H1 (cell line): ENCODE results near the gene CD8B2. TPM values are rescaled to one million over a fixed set of nuclear protein-coding genes. Genes with fewer than 3 reads are reported as not detected.
A peak's percentile ranks its signal among the peaks of the same experiment; 100 is the strongest.
"Not testable (repeated sequence)": the region's sequence is repeated elsewhere in the genome, so short reads cannot be mapped to it uniquely, and the experiment has no call there.

Source experiments
- CTCF ChIA-PET: fragments of 300-600 bp; sonication (Branson Sonifier 250); formaldehyde crosslinking; loops from one replicate; lab custom pipeline; 2021; ENCODE audit not compliant: partially characterized antibody; lab: Charles Lee
- POLR2A ChIA-PET: fragments of 300-600 bp; sonication (Branson Sonifier 250); formaldehyde crosslinking; loops from one replicate; lab custom pipeline; 2021; ENCODE audit warnings: inconsistent platforms; ENCODE audit not compliant: partially characterized antibody; lab: Charles Lee
- DNase-seq, 2 experiments: peaks; one replicate each; pipeline versions ENCODE4 v3.0.0 to v3.0.0-alpha.2; 2010 to 2022; ENCODE audit warnings: low spot score in 2 of 2, low read depth in 1 of 2, mixed read lengths in 1 of 2
- FAIRE-seq: peaks from 2 replicates; lab custom pipeline; 2011; peaks lifted over from hg19 to GRCh38; lab: Jason Lieb, UNC
- H2AFZ ChIP-seq: 2 replicates; pipeline ENCODE4 v1.8.1; 2012; ENCODE audit warnings: low read length, inconsistent platforms
- H2AK5ac ChIP-seq: 2 replicates; pipeline ENCODE4 v1.6.1; 2013; ENCODE audit warnings: low read depth, low read length
- H2BK120ac ChIP-seq: replicated peaks from 2 replicates; pipeline ENCODE3; 2013; ENCODE audit warnings: low read depth, low read length, inconsistent platforms
- H2BK12ac ChIP-seq: 2 replicates; pipeline ENCODE4 v1.6.1; 2013; ENCODE audit warnings: low read depth, low read length
- H2BK15ac ChIP-seq: 2 replicates; pipeline ENCODE4 v1.6.1; 2013; ENCODE audit warnings: low read length
- H2BK20ac ChIP-seq: 2 replicates; pipeline ENCODE4 v1.6.1; 2013; ENCODE audit warnings: low read length
- H2BK5ac ChIP-seq: 2 replicates; pipeline ENCODE4 v1.6.1; 2013; ENCODE audit warnings: low read depth, low read length
- H3K14ac ChIP-seq: 2 replicates; pipeline ENCODE4 v1.6.1; 2013; ENCODE audit warnings: inconsistent platforms; ENCODE audit not compliant: insufficient read length
- H3K18ac ChIP-seq: 2 replicates; pipeline ENCODE4 v1.6.1; 2013; ENCODE audit warnings: low read length; ENCODE audit errors: extremely low read depth
- H3K23ac ChIP-seq: 2 replicates; pipeline ENCODE4 v1.6.1; 2013; ENCODE audit warnings: inconsistent platforms; ENCODE audit not compliant: insufficient read length
- H3K23me2 ChIP-seq: 2 replicates; pipeline ENCODE4 v1.6.1; 2013; ENCODE audit warnings: low read depth, low read length
- H3K27ac ChIP-seq: 2 replicates; pipeline ENCODE4 v1.6.1; 2011; ENCODE audit warnings: low read depth, low read length, inconsistent platforms
- H3K27me3 ChIP-seq, 4 experiments: replicated peaks in 1 of 4; 1 replicate in 1 of 4; 2 replicates in 3 of 4; pipeline versions ENCODE4 v1.6.1 to v1.8.1; 2011 to 2013; ENCODE audit warnings: low read length in 3 of 4, mild to moderate bottlenecking in 3 of 4, inconsistent platforms in 2 of 4, mixed read lengths in 2 of 4, moderate library complexity in 1 of 4; ENCODE audit not compliant: control insufficient read depth in 3 of 4, insufficient read depth in 3 of 4; ENCODE audit errors: extremely low read depth in 1 of 4
- H3K36me3 ChIP-seq, 4 experiments: 2 replicates each; pipeline versions ENCODE4 v1.6.1 to v1.8.1; 2011 to 2013; ENCODE audit warnings: mild to moderate bottlenecking in 4 of 4, low read length in 3 of 4, moderate library complexity in 2 of 4, control low read depth in 1 of 4, inconsistent platforms in 1 of 4; ENCODE audit not compliant: insufficient read depth in 4 of 4, control insufficient read depth in 2 of 4
- H3K4ac ChIP-seq: replicated peaks from 2 replicates; pipeline ENCODE3; 2013; ENCODE audit warnings: low read length, low read depth, mixed read lengths, inconsistent platforms; ENCODE audit not compliant: insufficient read length
- H3K4me1 ChIP-seq, 4 experiments: replicated peaks in 1 of 4; 1 replicate in 1 of 4; 2 replicates in 3 of 4; pipeline versions ENCODE4 v1.6.1 to v1.8.1; 2011 to 2013; ENCODE audit warnings: low read length in 3 of 4, inconsistent platforms in 2 of 4, mixed read lengths in 1 of 4; ENCODE audit not compliant: insufficient read depth in 4 of 4, control insufficient read depth in 3 of 4
- H3K4me2 ChIP-seq, 2 experiments: 2 replicates each; pipeline versions ENCODE4 v1.6.1 to v1.8.1; 2011 to 2013; ENCODE audit warnings: low read depth in 2 of 2, low read length in 2 of 2, control low read depth in 1 of 2, inconsistent platforms in 1 of 2, mild to moderate bottlenecking in 1 of 2; ENCODE audit not compliant: insufficient read depth in 1 of 2
- H3K4me3 ChIP-seq, 4 experiments: fragments of 200-600, 300-600 bp in 1 of 4; sonication (generic), shearing (Covaris generic), sonication (Bioruptor Twin) in 1 of 4; 2 replicates each; pipeline versions ENCODE4 v1.5.1 to v1.8.1; 2011 to 2016; ENCODE audit warnings: low read length in 4 of 4, low read depth in 3 of 4, control low read depth in 2 of 4, inconsistent platforms in 2 of 4, mild to moderate bottlenecking in 2 of 4, mixed read lengths in 1 of 4, moderate library complexity in 1 of 4; ENCODE audit not compliant: insufficient read depth in 2 of 4; ENCODE audit errors: extremely low read depth in 1 of 4
- H3K56ac ChIP-seq: replicated peaks from 2 replicates; pipeline ENCODE3; 2013; ENCODE audit warnings: low read depth, mild to moderate bottlenecking, mixed read lengths, low read length, inconsistent platforms; ENCODE audit not compliant: insufficient read length
- H3K79me1 ChIP-seq: 2 replicates; pipeline ENCODE4 v1.6.1; 2013; ENCODE audit warnings: low read depth, low read length, control low read depth
- H3K79me2 ChIP-seq, 2 experiments: 2 replicates each; pipeline versions ENCODE4 v1.6.1 to v1.8.1; 2012 to 2013; ENCODE audit warnings: low read length in 2 of 2, mild to moderate bottlenecking in 2 of 2, inconsistent platforms in 1 of 2; ENCODE audit not compliant: insufficient read depth in 2 of 2, control insufficient read depth in 1 of 2
- H3K9ac ChIP-seq, 4 experiments: replicated peaks in 1 of 4; 1 replicate in 1 of 4; 2 replicates in 3 of 4; pipeline versions ENCODE4 v1.6.1 to v1.8.1; 2011 to 2013; ENCODE audit warnings: low read depth in 3 of 4, low read length in 3 of 4, control low read depth in 2 of 4, mild to moderate bottlenecking in 2 of 4, moderate library complexity in 2 of 4, inconsistent platforms in 1 of 4; ENCODE audit errors: extremely low read depth in 1 of 4
- H3K9me3 ChIP-seq, 2 experiments: 2 replicates each; pipeline versions ENCODE4 v1.6.1 to v1.8.1; 2012 to 2013; ENCODE audit warnings: mild to moderate bottlenecking in 2 of 2, moderate library complexity in 2 of 2, control low read depth in 1 of 2, inconsistent platforms in 1 of 2, low read depth in 1 of 2, low read length in 1 of 2, mixed read lengths in 1 of 2; ENCODE audit not compliant: insufficient read depth in 2 of 2
- H4K20me1 ChIP-seq, 2 experiments: replicated peaks in 1 of 2; 2 replicates each; pipeline versions ENCODE3 to v1.8.1; 2011 to 2013; ENCODE audit warnings: inconsistent platforms in 2 of 2, low read length in 2 of 2, mild to moderate bottlenecking in 1 of 2; ENCODE audit not compliant: insufficient read depth in 2 of 2, control insufficient read depth in 1 of 2
- H4K5ac ChIP-seq: 2 replicates; pipeline ENCODE4 v1.6.1; 2013; ENCODE audit warnings: low read length, low read depth, mixed read lengths, inconsistent platforms; ENCODE audit not compliant: insufficient read length
- H4K8ac ChIP-seq: 2 replicates; pipeline ENCODE4 v1.8.0; 2013; ENCODE audit warnings: mild to moderate bottlenecking, moderate library complexity, low read length, inconsistent platforms; ENCODE audit not compliant: insufficient read depth; ENCODE audit errors: extremely low read depth
- H4K91ac ChIP-seq: replicated peaks from 2 replicates; pipeline ENCODE3; 2013; ENCODE audit warnings: low read length, mixed read lengths, inconsistent platforms; ENCODE audit not compliant: insufficient read length
- WGBS, 2 experiments: shearing (Covaris generic) in 1 of 2; methylation state at CpG; one replicate each; pipeline versions ENCODE4 v1.1.6 to v1.1.7; 2013 to 2015; ENCODE audit warnings: low lambda C conversion rate in 2 of 2, mixed read lengths in 2 of 2, inconsistent platforms in 1 of 2, low coverage in 1 of 2, missing lambda C conversion rate in 1 of 2; ENCODE audit not compliant: insufficient replicate concordance in 2 of 2, insufficient coverage in 1 of 2, insufficient read length in 1 of 2; ENCODE audit errors: extremely low coverage in 1 of 2, missing lambda C conversion rate in 1 of 2; 5-methylcytosine and 5-hydroxymethylcytosine counted together
- polyA plus RNA-seq, 7 experiments: library from polyadenylated mRNA; depleted of rRNA in 3 of 7; stranded (reverse) in 5 of 7; unstranded in 2 of 7; fragments of >200 nt in 5 of 7; fragments of 200-250 nt in 2 of 7; gene quantifications; 1 replicate in 5 of 7; 2 replicates in 1 of 7; 4 replicates in 1 of 7; pipeline versions ENCODE4 v1.2.1 to v1.2.3, GENCODE V29; 2011 to 2013; ENCODE audit warnings: missing spikeins in 2 of 7, mixed read lengths in 2 of 7
- total RNA-seq: library from RNA; stranded (reverse); fragmentation: NEBNext Ultra II Directional; extraction: Animal tissue kit (Norgen Biotek cat#: 25700); gene quantifications from 2 replicates; pipeline ENCODE4 v1.2.1, GENCODE V29; 2021

The CD8B2 gene
- total and polyA plus RNA-seq, 2 of the 8 experiments (the other 6 are each of a cell fraction or from before 2014, with no cell fraction given) = 0.03 TPM; not detected in 1

GRCh38 chr2:106487386-106488191, 425 bp downstream of the CD8B2 start:
- H2BK15ac ChIP-seq, H3K9me3 ChIP-seq, H3K4ac ChIP-seq, H3K18ac ChIP-seq, H2BK5ac ChIP-seq, H3K9ac ChIP-seq, H3K23me2 ChIP-seq, H3K27ac ChIP-seq, FAIRE-seq, H2BK120ac ChIP-seq, H3K36me3 ChIP-seq, H3K79me2 ChIP-seq, POLR2A ChIA-PET, H4K91ac ChIP-seq, CTCF ChIA-PET, H3K4me1 ChIP-seq, H2BK20ac ChIP-seq, H4K8ac ChIP-seq, H3K56ac ChIP-seq, H3K23ac ChIP-seq, H2AK5ac ChIP-seq, H4K20me1 ChIP-seq, H3K79me1 ChIP-seq, H2AFZ ChIP-seq, H3K14ac ChIP-seq, H4K5ac ChIP-seq, H2BK12ac ChIP-seq: not testable (repeated sequence)
- Histone ChIP-seq H3K27me3 (peaks cover 2 to 16% (median 7%) of the 10 kb centered on the region in 4 experiments; a peak in 6 of 7 replicates), H3K4me3 (peak overlapping the region in 3 of 4 experiments; percentile 7 to 53 (median 21); a peak in 5 of 8 replicates), H3K4me2 (peak overlapping the region; percentile 41 to 61; a peak in 3 of 4 replicates)
- 30% methylated on average over 26 of the region's 44 CpGs; no CpG with 5 or more reads in 1 of the 2 experiments for WGBS, 2 experiments
- peak in 1 of 2 experiments; percentile 73 for DNase-seq
